SK-N-SH treated with all-trans-retinoic acid at 6 μM for 48 hours (cell line): ENCODE data around the gene CHST11.

Experiments used
- BACH2 ChIP-seq: fragments of 250-450 bp; sonication (Bioruptor Pico); IDR thresholded peaks from 2 replicates; pipeline ENCODE4 v1.9.0; 2021; ENCODE audit warnings: mild to moderate bottlenecking, borderline replicate concordance
- CREB5 ChIP-seq: fragments of 250-450 bp; sonication (Bioruptor Pico); IDR thresholded peaks from 2 replicates; pipeline ENCODE4 v1.5.1; 2020; ENCODE audit warnings: low read depth, mild to moderate bottlenecking, moderate library complexity
- ESRRG ChIP-seq: fragments of 250-450 bp; sonication (Bioruptor Pico); IDR thresholded peaks from 2 replicates; pipeline ENCODE4 v1.6.1; 2021; ENCODE audit warnings: mild to moderate bottlenecking
- GLIS3 ChIP-seq: fragments of 250-450 bp; sonication (Bioruptor Pico); IDR thresholded peaks from 2 replicates; pipeline ENCODE4 v1.5.0; 2020; ENCODE audit warnings: mild to moderate bottlenecking, moderate library complexity
- PATZ1 ChIP-seq: fragments of 250-450 bp; sonication (Bioruptor Pico); IDR thresholded peaks from 2 replicates; pipeline ENCODE4 v1.8.0; 2020; ENCODE audit warnings: mild to moderate bottlenecking, moderate library complexity, borderline replicate concordance
- POU6F1 ChIP-seq: fragments of 250-450 bp; sonication (Bioruptor Pico); IDR thresholded peaks from 2 replicates; pipeline ENCODE4 v1.8.0; 2021; ENCODE audit warnings: low read depth, mild to moderate bottlenecking, moderate library complexity, borderline replicate concordance
- PPARA ChIP-seq: fragments of 250-450 bp; sonication (Bioruptor Pico); IDR thresholded peaks from 2 replicates; pipeline ENCODE4 v1.5.0; 2020; ENCODE audit warnings: mild to moderate bottlenecking, borderline replicate concordance
- RARB ChIP-seq: fragments of 250-450 bp; sonication (Bioruptor Pico); IDR thresholded peaks from 2 replicates; pipeline ENCODE4 v1.8.0; 2021; ENCODE audit warnings: mild to moderate bottlenecking, moderate library complexity
- TCF4 ChIP-seq: fragments of 250-450 bp; sonication (Bioruptor Pico); IDR thresholded peaks from 2 replicates; pipeline ENCODE4 v1.8.0; 2021; ENCODE audit warnings: mild to moderate bottlenecking, moderate library complexity, borderline replicate concordance
- TOX ChIP-seq: fragments of 250-450 bp; sonication (Bioruptor Pico); IDR thresholded peaks from 2 replicates; pipeline ENCODE4 v1.8.0; 2021; ENCODE audit warnings: mild to moderate bottlenecking, moderate library complexity, borderline replicate concordance
- ZNF8 ChIP-seq: fragments of 450-650 bp; formaldehyde crosslinking; IDR thresholded peaks from 2 replicates; pipeline ENCODE4 v1.5.0; 2020; ENCODE audit warnings: mild to moderate bottlenecking, moderate library complexity

- no peak for TF ChIP-seq ZNF8 (CRISPR knock-in tag)
- no peak for TF ChIP-seq TOX
- no peak for TF ChIP-seq PATZ1 (CRISPR knock-in tag)
- no peak for TF ChIP-seq ESRRG (CRISPR knock-in tag)
- no peak for TF ChIP-seq RARB
- no peak for TF ChIP-seq POU6F1
- no peak for TF ChIP-seq TCF4
- TF ChIP-seq GLIS3 (CRISPR knock-in tag): no peak
- no peak for TF ChIP-seq PPARA (CRISPR knock-in tag)
- TF ChIP-seq BACH2 (CRISPR knock-in tag): no peak
- no peak for TF ChIP-seq CREB5 (CRISPR knock-in tag)
These were observed 139.5 kb downstream of the CHST11 start for GRCh38 chr12:104596134-104596799.
